HepG2 (cell line): ENCODE data around the gene HRG. TPM values are rescaled to one million over a fixed set of nuclear protein-coding genes. Genes with fewer than 3 reads are reported as not detected.

Experiments used
- CENPBD1 ChIP-seq: sonication (generic); formaldehyde crosslinking; IDR thresholded peaks from 2 replicates; pipeline ENCODE4 v1.8.0; 2022; ENCODE audit warnings: missing genetic modification reagents, low read depth, mild to moderate bottlenecking, borderline replicate concordance
- CREM ChIP-seq, 2 experiments: sonication (generic) in 1 of 2; formaldehyde crosslinking in 1 of 2; IDR thresholded peaks; 2 replicates each; pipeline versions ENCODE4 v1.4.0 to v1.6.1; 2016 to 2020; ENCODE audit warnings: antibody characterized with exemption in 1 of 2, mild to moderate bottlenecking in 1 of 2, missing genetic modification reagents in 1 of 2
- E2F5 ChIP-seq: sonication (generic); formaldehyde crosslinking; conservative IDR thresholded peaks from 2 replicates; pipeline ENCODE4 v1.4.0; 2020; ENCODE audit warnings: missing genetic modification reagents
- ETV6 ChIP-seq: sonication (generic); formaldehyde crosslinking; conservative IDR thresholded peaks from 2 replicates; pipeline ENCODE4 v1.4.0; 2020; ENCODE audit warnings: missing genetic modification reagents
- FOXO4 ChIP-seq: sonication (generic); formaldehyde crosslinking; conservative IDR thresholded peaks from 2 replicates; pipeline ENCODE4 v1.8.1; 2023; ENCODE audit warnings: missing genetic modification reagents
- HOXA5 ChIP-seq: sonication (generic); formaldehyde crosslinking; IDR thresholded peaks from 2 replicates; pipeline ENCODE4 v1.4.0; 2020; ENCODE audit warnings: missing genetic modification reagents
- JARID2 ChIP-seq: sonication (generic); formaldehyde crosslinking; IDR thresholded peaks from 2 replicates; pipeline ENCODE4 v1.8.1; 2023; ENCODE audit warnings: missing genetic modification reagents, inconsistent platforms; ENCODE audit not compliant: insufficient replicate concordance
- KDM5B ChIP-seq: sonication (generic); formaldehyde crosslinking; IDR thresholded peaks from 2 replicates; pipeline ENCODE4 v1.4.0; 2020; ENCODE audit warnings: missing genetic modification reagents, mild to moderate bottlenecking, borderline replicate concordance
- MBD4 ChIP-seq: IDR thresholded peaks from 2 replicates; pipeline ENCODE4 v1.6.1; 2012; ENCODE audit warnings: low read length, inconsistent platforms, borderline replicate concordance
- NR2F6 ChIP-seq, 2 experiments: IDR thresholded peaks; 2 replicates each; pipeline ENCODE4 v1.6.1; 2016; ENCODE audit warnings: antibody characterized with exemption in 1 of 2, mild to moderate bottlenecking in 1 of 2
- REL ChIP-seq: sonication (generic); formaldehyde crosslinking; conservative IDR thresholded peaks from 2 replicates; pipeline ENCODE4 v1.8.0; 2022; ENCODE audit warnings: mild to moderate bottlenecking, missing genetic modification reagents, moderate library complexity
- USF2 ChIP-seq, 2 experiments: sonication (generic) in 1 of 2; formaldehyde crosslinking in 1 of 2; IDR thresholded peaks; 2 replicates each; pipeline versions ENCODE4 v1.5.1 to v1.6.1; 2011 to 2020; ENCODE audit warnings: borderline replicate concordance in 1 of 2, low read depth in 1 of 2, low read length in 1 of 2, mild to moderate bottlenecking in 1 of 2, missing genetic modification reagents in 1 of 2, moderate library complexity in 1 of 2
- ZBTB43 ChIP-seq: sonication (generic); formaldehyde crosslinking; conservative IDR thresholded peaks from 2 replicates; pipeline ENCODE4 v1.4.0; 2020; ENCODE audit warnings: missing genetic modification reagents
- ZNF274 ChIP-seq: sonication (generic); formaldehyde crosslinking; IDR thresholded peaks from 2 replicates; pipeline ENCODE4 v1.5.1; 2020; ENCODE audit warnings: mild to moderate bottlenecking, missing genetic modification reagents
- ZNF383 ChIP-seq: sonication (generic); formaldehyde crosslinking; IDR thresholded peaks from 2 replicates; pipeline ENCODE4 v1.4.0; 2020; ENCODE audit warnings: missing genetic modification reagents, mild to moderate bottlenecking, borderline replicate concordance
- ZNF547 ChIP-seq: sonication (generic); formaldehyde crosslinking; IDR thresholded peaks from 2 replicates; pipeline ENCODE4 v1.5.1; 2020; ENCODE audit warnings: mild to moderate bottlenecking, missing genetic modification reagents
- ZNF775 ChIP-seq: sonication (generic); formaldehyde crosslinking; IDR thresholded peaks from 2 replicates; pipeline ENCODE4 v1.4.0; 2020; ENCODE audit warnings: missing genetic modification reagents, mild to moderate bottlenecking, moderate library complexity, borderline replicate concordance
- ZNF850 ChIP-seq: sonication (generic); formaldehyde crosslinking; conservative IDR thresholded peaks from 2 replicates; pipeline ENCODE4 v1.9.0; 2021; ENCODE audit warnings: mild to moderate bottlenecking, missing genetic modification reagents
- ZZZ3 ChIP-seq: sonication (generic); formaldehyde crosslinking; IDR thresholded peaks from 2 replicates; pipeline ENCODE4 v1.4.0; 2020; ENCODE audit warnings: missing genetic modification reagents, mild to moderate bottlenecking, borderline replicate concordance
- polyA plus RNA-seq, 8 experiments: library from polyadenylated mRNA; depleted of rRNA in 3 of 8; stranded (reverse) in 7 of 8; unstranded in 1 of 8; fragments of >200 nt; fragmentation: Illumina TruSeq in 4 of 8; extraction: Trizol in 4 of 8; gene quantifications; 2 replicates each; pipeline versions ENCODE4 v1.2.1 to v1.2.3, GENCODE V29; 2011 to 2016; ENCODE audit warnings: low read depth in 4 of 8, missing spikeins in 1 of 8, mixed read lengths in 1 of 8; ENCODE audit not compliant: insufficient read depth in 1 of 8
- total RNA-seq, 5 experiments: library from RNA; depleted of rRNA; stranded (reverse); fragments of >200 nt; fragmentation: Illumina TruSeq; extraction: Trizol; gene quantifications; 2 replicates each; pipeline ENCODE4 v1.2.3, GENCODE V29; 2016; ENCODE audit warnings: low read depth in 1 of 5

HRG gene
- total and polyA plus RNA-seq, 2 of the 13 experiments (the other 11 are each of a cell fraction or from before 2014, with no cell fraction given), result 0.09 to 0.11 TPM

- 0 out of 2 replicates have a peak, but pooled peaks have one; percentile 28 for TF ChIP-seq REL (CRISPR knock-in tag)
- TF ChIP-seq ZNF274 (CRISPR knock-in tag), result no peak; the same call in 1 of the 2 replicates
- TF ChIP-seq ZBTB43 (CRISPR knock-in tag), result no peak
- TF ChIP-seq USF2 (IDR thresholded peaks at IDR 0.05; ENCODE audit: low read depth, low read length), result no peak
- no peak for TF ChIP-seq USF2 (CRISPR knock-in tag; IDR thresholded peaks at IDR 0.05; ENCODE audit: borderline replicate concordance)
- TF ChIP-seq E2F5 (CRISPR knock-in tag), result no peak
- TF ChIP-seq NR2F6 (IDR thresholded peaks at IDR 0.05), result no peak
- no peak for TF ChIP-seq NR2F6 (CRISPR knock-in tag; IDR thresholded peaks at IDR 0.05)
- no peak for TF ChIP-seq HOXA5
- TF ChIP-seq MBD4, result no peak
- no peak for TF ChIP-seq ZNF850 (CRISPR knock-in tag)
- peak; percentile 91; the same call in 1 of the 2 replicates for TF ChIP-seq CENPBD1 (CRISPR knock-in tag)
- no peak for TF ChIP-seq ZZZ3 (CRISPR knock-in tag)
- TF ChIP-seq ZNF775 (CRISPR knock-in tag), result no peak
- no peak for TF ChIP-seq ETV6 (CRISPR knock-in tag)
- TF ChIP-seq ZNF383 (CRISPR knock-in tag), result no peak
- no peak for TF ChIP-seq CREM (IDR thresholded peaks at IDR 0.05)
- no peak for TF ChIP-seq CREM (CRISPR knock-in tag; IDR thresholded peaks at IDR 0.05)
- TF ChIP-seq KDM5B (CRISPR knock-in tag), result 0 out of 2 replicates have a peak, but pooled peaks have one; percentile 33
- TF ChIP-seq FOXO4, result no peak
- no peak for TF ChIP-seq ZNF547 (CRISPR knock-in tag)
- TF ChIP-seq JARID2 (CRISPR knock-in tag), result no peak
Observed at GRCh38 chr3:186617036-186617946, 48.5 kb upstream of the HRG start (continued).
